Left lung (tissue), 10 donors: ENCODE results near the gene PCF11. TPM values are rescaled to one million over a fixed set of nuclear protein-coding genes. Genes with fewer than 3 reads are reported as not detected.
"Not testable (repeated sequence)": the region's sequence is repeated elsewhere in the genome, so short reads cannot be mapped to it uniquely, and the experiment has no call there.

ENCODE experiments used
- ATAC-seq: fragments of 200-7000 bp; cut with Tn5 transposase; one replicate; pipeline ENCODE4 v1.9.1; 2020; ENCODE audit warnings: moderate library complexity
- DNase-seq, 4 donors: peaks; one replicate each; pipeline ENCODE4 v3.0.0-alpha.2; 2013 to 2020
- H3K27ac ChIP-seq, 2 donors: fragments of 200-600 bp; sonication (generic) in 1 of 2; one replicate each; pipeline versions ENCODE4 v1.5.0 to v1.8.0; 2020 to 2021
- H3K27me3 ChIP-seq, 2 donors: fragments of 200-600 bp; sonication (generic) in 1 of 2; one replicate each; pipeline versions ENCODE4 v1.5.0 to v1.8.0; 2020 to 2021
- H3K36me3 ChIP-seq, 2 donors: fragments of 200-600 bp; sonication (generic) in 1 of 2; one replicate each; pipeline versions ENCODE4 v1.5.0 to v1.8.0; 2020 to 2021
- H3K4me1 ChIP-seq, 2 donors: fragments of 200-600 bp; one replicate each; pipeline ENCODE4 v1.8.0; 2021
- H3K4me3 ChIP-seq, 2 donors: fragments of 200-600 bp; sonication (generic) in 1 of 2; one replicate each; pipeline versions ENCODE4 v1.5.0 to v1.8.0; 2020 to 2021; ENCODE audit warnings: mild to moderate bottlenecking in 1 of 2
- H3K9me3 ChIP-seq, 2 donors: fragments of 200-600 bp; sonication (generic) in 1 of 2; one replicate each; pipeline versions ENCODE4 v1.5.0 to v1.8.0; 2020 to 2021
- CTCF ChIP-seq, 2 donors: fragments of 200-600 bp; sonication (generic) in 1 of 2; IDR thresholded peaks; one replicate each; pipeline versions ENCODE4 v1.5.0 to v1.8.0; 2021; ENCODE audit warnings: antibody characterized with exemption in 2 of 2
- intact Hi-C, 2 donors: fragments of 100-400 bp; cut with DNase I; formaldehyde crosslinking; loops; one replicate each; pipeline versions ENCODE4 v1.11.2 to v1.14.2; 2022
- polyA plus RNA-seq, 6 donors: library from polyadenylated mRNA; unstranded; fragments of 120-200 nt; gene quantifications; one replicate each; pipeline ENCODE4 v1.2.1, GENCODE V29; 2013; ENCODE audit not compliant: insufficient read length in 6 of 6
- total RNA-seq, 2 donors: library from RNA; stranded (reverse); fragmentation: NEBNext Ultra II Directional; extraction: Animal tissue kit (Norgen Biotek cat#: 25700); gene quantifications; one replicate each; pipeline ENCODE4 v1.2.1, GENCODE V29; 2021
- donor health status: DM: no; HTN: yes; CAD: no.
- donor health status: DM: no; HTN: no; CAD: no.

The PCF11 gene
- total and polyA plus RNA-seq, 8 donors: 35.8 to 91.1 (median 80.5) TPM

DNA sequence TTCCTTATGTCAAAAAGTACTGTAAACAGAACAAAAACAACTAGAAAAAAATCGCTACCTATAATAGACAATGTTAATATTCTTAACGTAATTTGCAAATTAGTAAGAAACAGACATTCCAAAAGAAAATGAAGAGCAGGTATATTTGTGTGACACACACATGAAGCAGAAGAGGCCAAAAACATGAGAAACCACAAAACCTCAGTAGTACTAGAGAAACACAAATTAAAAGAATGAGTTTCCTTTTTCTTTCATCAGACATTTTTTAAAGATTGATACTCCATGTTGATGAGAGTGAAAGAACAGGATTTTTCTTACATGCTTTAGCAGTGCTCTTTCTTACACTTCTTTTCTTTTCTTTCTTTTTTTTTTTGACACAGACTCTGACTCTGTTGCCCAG lies 34.2 kb upstream of the PCF11 start:
- no peak overlapping the region for H3K27ac ChIP-seq
- no peak overlapping the region for H3K4me3 ChIP-seq
- intact Hi-C loops: no loop called here
- DNase-seq (no peak), ATAC-seq (no peak)
- H3K4me1 ChIP-seq: peaks cover 0 to 3% of the 10 kb centered on the region in 2 donors
- no peaks in the 10 kb centered on the region for H3K36me3 ChIP-seq
- no peak for TF ChIP-seq CTCF (IDR thresholded peaks at IDR 0.05)
- H3K27me3 ChIP-seq: no peaks in the 10 kb centered on the region
- H3K9me3 ChIP-seq: no peaks in the 10 kb centered on the region

- ATAC-seq: no peak
- intact Hi-C loops: no loop called here
These were observed 32.1 kb upstream of the PCF11 start for GRCh38 chr11:83124636-83125424.

DNA sequence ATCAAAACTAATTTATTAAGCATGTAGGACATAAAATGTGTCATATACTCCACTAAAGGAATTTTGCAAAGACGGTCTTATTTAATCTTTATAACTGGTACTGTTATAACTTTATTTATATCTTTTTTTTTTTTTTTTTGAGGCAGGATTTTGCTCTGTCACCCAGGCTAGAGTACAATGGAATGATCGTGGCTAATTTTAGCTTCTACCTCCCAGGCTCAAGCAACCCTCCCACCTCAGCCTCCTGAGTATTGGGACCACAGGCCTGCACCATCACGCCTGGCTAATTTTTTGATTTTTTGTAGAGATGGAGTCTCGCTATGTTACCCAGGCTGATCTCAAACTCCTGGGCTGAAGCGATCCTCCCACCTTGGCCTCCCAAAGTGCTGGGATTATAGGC lies 31.4 kb upstream of the PCF11 start:
- no peak for ATAC-seq
- no peaks in the 10 kb centered on the region for H3K36me3 ChIP-seq
- no peak overlapping the region for H3K4me3 ChIP-seq

More at GRCh38 chr11:83124636-83125424, 32.1 kb upstream of the PCF11 start:
- Histone ChIP-seq H3K4me1 (no peaks in the 10 kb centered on the region), H3K36me3 (no peaks in the 10 kb centered on the region), H3K27me3 (no peaks in the 10 kb centered on the region), H3K27ac (no peak overlapping the region), H3K9me3 (no peaks in the 10 kb centered on the region), H3K4me3 (no peak overlapping the region)
- DNase-seq: no peak
- TF ChIP-seq CTCF (IDR thresholded peaks at IDR 0.05): no peak

DNA sequence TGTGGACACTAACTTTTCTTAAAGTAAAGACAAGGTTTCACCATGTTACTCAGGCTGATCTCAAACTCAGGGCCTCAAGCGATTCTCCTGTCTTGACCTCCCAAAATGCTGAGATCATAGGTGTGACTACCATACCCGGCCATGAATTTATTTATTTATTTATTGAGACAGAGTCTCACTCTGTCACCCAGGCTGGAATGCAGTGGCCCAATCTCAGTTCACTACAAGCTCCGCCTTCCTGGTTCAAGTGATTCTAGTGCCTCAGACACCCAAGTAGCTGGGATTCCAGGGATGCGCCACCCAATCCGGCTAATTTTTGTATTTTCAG lies 29.7 kb upstream of the PCF11 start:
- Histone ChIP-seq H3K9me3 (no peaks in the 10 kb centered on the region), H3K4me1 (no peaks in the 10 kb centered on the region), H3K27ac (no peak overlapping the region), H3K36me3 (no peaks in the 10 kb centered on the region), H3K27me3 (no peaks in the 10 kb centered on the region), H3K4me3 (no peak overlapping the region)
- no peak for TF ChIP-seq CTCF (IDR thresholded peaks at IDR 0.05)
- DNase-seq (no peak), ATAC-seq (no peak)
- intact Hi-C loops: no loop called here

More for the DNA sequence above, 31.4 kb upstream of the PCF11 start:
- TF ChIP-seq CTCF (IDR thresholded peaks at IDR 0.05): no peak
- intact Hi-C loops: no loop called here
- Histone ChIP-seq H3K27me3 (no peaks in the 10 kb centered on the region), H3K27ac (no peak overlapping the region), H3K9me3 (no peaks in the 10 kb centered on the region), H3K4me1 (no peaks in the 10 kb centered on the region)
- DNase-seq: no peak

- no peak overlapping the region for H3K4me3 ChIP-seq
- no peaks in the 10 kb centered on the region for H3K27me3 ChIP-seq
- TF ChIP-seq CTCF (IDR thresholded peaks at IDR 0.05): no peak
- ATAC-seq: no peak
- DNase-seq: no peak
- no peaks in the 10 kb centered on the region for H3K4me1 ChIP-seq
- intact Hi-C loops: no loop called here
- H3K9me3 ChIP-seq: no peaks in the 10 kb centered on the region
- H3K36me3 ChIP-seq: no peaks in the 10 kb centered on the region
- H3K27ac ChIP-seq: no peak overlapping the region
These were observed 24.7 kb upstream of the PCF11 start for GRCh38 chr11:83132191-83132590.

DNA sequence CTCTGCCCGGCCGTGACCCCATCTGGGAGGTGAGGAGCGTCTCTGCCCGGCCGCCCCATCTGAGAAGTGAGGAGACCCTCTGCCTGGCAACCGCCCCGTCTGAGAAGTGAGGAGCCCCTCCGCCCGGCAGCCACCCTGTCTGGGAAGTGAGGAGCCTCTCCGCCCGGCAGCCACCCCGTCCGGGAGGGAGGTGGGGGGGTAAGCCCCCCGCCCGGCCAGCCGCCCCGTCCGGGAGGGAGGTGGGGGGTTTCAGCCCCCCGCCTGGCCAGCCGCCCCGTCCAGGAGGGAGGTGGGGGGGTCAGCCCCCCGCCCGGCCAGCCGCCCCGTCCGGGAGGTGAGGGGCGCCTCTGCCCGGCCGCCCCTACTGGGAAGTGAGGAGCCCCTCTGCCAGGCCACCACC lies 23.7 kb upstream of the PCF11 start:
- intact Hi-C loops, H3K4me1 ChIP-seq, DNase-seq, H3K27ac ChIP-seq, H3K9me3 ChIP-seq, H3K27me3 ChIP-seq, H3K36me3 ChIP-seq, ATAC-seq, H3K4me3 ChIP-seq: not testable (repeated sequence)
